ENCODE measurements around the gene SLC43A2. TPM values are rescaled to one million over a fixed set of nuclear protein-coding genes. Genes with fewer than 3 reads are reported as not detected.

The SLC43A2 gene
- total and polyA plus RNA-seq, 10 of the 15 experiments (the other 5 are each of a cell fraction or from before 2014, with no cell fraction given), result 0.03 to 14.0 (median 5.3) TPM

- no peak for TF ChIP-seq BMI1 (IDR thresholded peaks at IDR 0.05; ENCODE audit: borderline replicate concordance)
- TF ChIP-seq NR2C1 (IDR thresholded peaks at IDR 0.05), result no peak
These were observed 10.1 kb upstream of the SLC43A2 start (continued) for GRCh38 chr17:1638624-1639300.

- Histone ChIP-seq H3K9ac (ENCODE audit: control insufficient read depth, insufficient read depth, low read length) (no peak overlapping the region), H3K27me3 (replicated peaks in 1 of 2; ENCODE audit: control insufficient read depth in 2 of 2, insufficient read depth in 2 of 2, low read length in 1 of 2) (no peaks in the 10 kb centered on the region), H3K4me3 (no peak overlapping the region), H3K4me1 (ENCODE audit: control insufficient read depth, insufficient read depth, low read length) (no peaks in the 10 kb centered on the region), H4K20me1 (ENCODE audit: control insufficient read depth, insufficient read depth) (no peaks in the 10 kb centered on the region), H3K79me2 (ENCODE audit: control insufficient read depth, insufficient read depth, low read length) (no peaks in the 10 kb centered on the region), H3K9me3 (replicated peaks; ENCODE audit: control insufficient read depth, insufficient read depth, low read length) (no peaks in the 10 kb centered on the region), H2AFZ (ENCODE audit: control insufficient read depth, low read depth, low read length) (no peak overlapping the region), H3K4me2 (ENCODE audit: control insufficient read depth, insufficient read depth) (no peak overlapping the region), H3K27ac (ENCODE audit: control insufficient read depth, insufficient read depth) (no peak overlapping the region), H3K36me3 (ENCODE audit: control insufficient read depth in 2 of 2, insufficient read depth in 2 of 2, low read length in 1 of 2) (no peaks in the 10 kb centered on the region)
- intact Hi-C loops (cut with micrococcal nuclease; ENCODE audit: unreplicated experiment) (no loop called here), in situ Hi-C loops (cut with MboI) (no loop called here)
- POLR2A ChIA-PET, result no interaction called here
- DNase-seq (ENCODE audit: low read depth, low spot score) (no peak), FAIRE-seq (no peak), ATAC-seq (no peak)
- CTCF ChIA-PET, result no interaction called here
- SMC1A ChIA-PET (ENCODE audit: uncharacterized antibody, unreplicated experiment), result no interaction called here
- BruUV-seq (replicated peaks), result no TSS peak
- RAD21 ChIA-PET (ENCODE audit: unreplicated experiment), result no interaction called here
- 69% methylated on average over 17 of the region's 17 CpGs for WGBS (ENCODE audit: insufficient coverage, insufficient replicate concordance, low lambda C conversion rate, missing lambda C conversion rate)
- TF ChIP-seq TARDBP (IDR thresholded peaks at IDR 0.05; ENCODE audit: borderline replicate concordance), result no peak
- TF ChIP-seq IRF4 (IDR thresholded peaks at IDR 0.05; ENCODE audit: low read depth, low read length), result no peak
- TF ChIP-seq YBX1 (IDR thresholded peaks at IDR 0.05), result no peak
- TF ChIP-seq SUPT20H (IDR thresholded peaks at IDR 0.05; ENCODE audit: borderline replicate concordance, control insufficient read depth, low read depth, low read length), result no peak
- TF ChIP-seq MEF2B (IDR thresholded peaks at IDR 0.05; ENCODE audit: partially characterized antibody, poor library complexity, severe bottlenecking), result no peak
- no peak for TF ChIP-seq CHD4 (IDR thresholded peaks at IDR 0.05)
- TF ChIP-seq PAX8 (IDR thresholded peaks at IDR 0.05), result no peak
- TF ChIP-seq USF2 (IDR thresholded peaks at IDR 0.05; ENCODE audit: borderline replicate concordance, low read depth, low read length), result no peak
- no peak for TF ChIP-seq CBX5 (IDR thresholded peaks at IDR 0.05; ENCODE audit: low read depth)
- TF ChIP-seq JUNB (IDR thresholded peaks at IDR 0.05), result no peak
- no peak for TF ChIP-seq ZNF217 (IDR thresholded peaks at IDR 0.05)
- no peak for TF ChIP-seq IKZF2 (IDR thresholded peaks at IDR 0.05)
- no peak for TF ChIP-seq SIN3A (IDR thresholded peaks at IDR 0.05; ENCODE audit: low read depth, low read length)
These were observed 9.5 kb upstream of the SLC43A2 start for GRCh38 chr17:1638171-1638590.

Measured in GM12878 (cell line).